DOHH2 (cell line): Measurements from ENCODE around the gene CD2AP.

Experiments used
- CTCF ChIP-seq: fragments of 200-600 bp; sonication (generic); IDR thresholded peaks from one replicate; pipeline ENCODE4 v1.5.1; 2014; ENCODE audit warnings: antibody characterized with exemption, mild to moderate bottlenecking, low read depth, low read length; ENCODE audit not compliant: poor library complexity, severe bottlenecking
- EZH2phosphoT487 ChIP-seq: fragments of 200-600 bp; sonication (generic); IDR thresholded peaks from 2 replicates; pipeline ENCODE4 v1.6.1; 2017; ENCODE audit warnings: borderline replicate concordance, mild to moderate bottlenecking, antibody characterized with exemption, low read length, moderate library complexity, mixed read lengths

- TF ChIP-seq CTCF (no peak), EZH2phosphoT487 (no peak)
These were observed 26.4 kb upstream of the CD2AP start for GRCh38 chr6:47451162-47451561.
